ENCODE measurements around the gene SORBS1.

DNA sequence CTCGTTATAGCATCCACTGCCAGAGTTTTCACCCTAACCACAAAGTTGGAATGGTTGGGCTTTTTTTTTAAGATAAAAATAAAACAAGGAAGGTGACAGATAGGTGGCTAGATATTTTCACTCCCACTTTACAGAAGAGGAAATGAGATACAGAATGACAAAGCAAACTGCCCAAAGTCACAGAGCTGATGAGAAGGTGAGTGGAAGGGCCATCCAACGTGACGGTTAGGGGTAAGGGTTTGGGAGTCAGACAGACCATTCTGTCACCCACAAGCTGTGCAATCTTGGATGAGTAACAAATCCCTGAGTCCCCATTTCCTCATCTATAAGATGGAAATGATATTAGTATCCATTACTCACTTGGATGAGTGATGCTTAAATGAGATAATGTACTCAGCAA is 163.4 kb downstream of the SORBS1 start:
- TF ChIP-seq, protein P1, sequence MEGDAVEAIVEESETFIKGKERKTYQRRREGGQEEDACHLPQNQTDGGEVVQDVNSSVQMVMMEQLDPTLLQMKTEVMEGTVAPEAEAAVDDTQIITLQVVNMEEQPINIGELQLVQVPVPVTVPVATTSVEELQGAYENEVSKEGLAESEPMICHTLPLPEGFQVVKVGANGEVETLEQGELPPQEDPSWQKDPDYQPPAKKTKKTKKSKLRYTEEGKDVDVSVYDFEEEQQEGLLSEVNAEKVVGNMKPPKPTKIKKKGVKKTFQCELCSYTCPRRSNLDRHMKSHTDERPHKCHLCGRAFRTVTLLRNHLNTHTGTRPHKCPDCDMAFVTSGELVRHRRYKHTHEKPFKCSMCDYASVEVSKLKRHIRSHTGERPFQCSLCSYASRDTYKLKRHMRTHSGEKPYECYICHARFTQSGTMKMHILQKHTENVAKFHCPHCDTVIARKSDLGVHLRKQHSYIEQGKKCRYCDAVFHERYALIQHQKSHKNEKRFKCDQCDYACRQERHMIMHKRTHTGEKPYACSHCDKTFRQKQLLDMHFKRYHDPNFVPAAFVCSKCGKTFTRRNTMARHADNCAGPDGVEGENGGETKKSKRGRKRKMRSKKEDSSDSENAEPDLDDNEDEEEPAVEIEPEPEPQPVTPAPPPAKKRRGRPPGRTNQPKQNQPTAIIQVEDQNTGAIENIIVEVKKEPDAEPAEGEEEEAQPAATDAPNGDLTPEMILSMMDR (IDR thresholded peaks at IDR 0.05) = no peak
- TF ChIP-seq, protein P2, sequence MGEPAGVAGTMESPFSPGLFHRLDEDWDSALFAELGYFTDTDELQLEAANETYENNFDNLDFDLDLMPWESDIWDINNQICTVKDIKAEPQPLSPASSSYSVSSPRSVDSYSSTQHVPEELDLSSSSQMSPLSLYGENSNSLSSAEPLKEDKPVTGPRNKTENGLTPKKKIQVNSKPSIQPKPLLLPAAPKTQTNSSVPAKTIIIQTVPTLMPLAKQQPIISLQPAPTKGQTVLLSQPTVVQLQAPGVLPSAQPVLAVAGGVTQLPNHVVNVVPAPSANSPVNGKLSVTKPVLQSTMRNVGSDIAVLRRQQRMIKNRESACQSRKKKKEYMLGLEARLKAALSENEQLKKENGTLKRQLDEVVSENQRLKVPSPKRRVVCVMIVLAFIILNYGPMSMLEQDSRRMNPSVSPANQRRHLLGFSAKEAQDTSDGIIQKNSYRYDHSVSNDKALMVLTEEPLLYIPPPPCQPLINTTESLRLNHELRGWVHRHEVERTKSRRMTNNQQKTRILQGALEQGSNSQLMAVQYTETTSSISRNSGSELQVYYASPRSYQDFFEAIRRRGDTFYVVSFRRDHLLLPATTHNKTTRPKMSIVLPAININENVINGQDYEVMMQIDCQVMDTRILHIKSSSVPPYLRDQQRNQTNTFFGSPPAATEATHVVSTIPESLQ (CRISPR knock-in tag; IDR thresholded peaks at IDR 0.05) = no peak

Data from WTC11 (cell line).